Stomach smooth muscle (tissue), 2 donors: ENCODE results near the gene EGLN1.
"Not testable (repeated sequence)": the region's sequence is repeated elsewhere in the genome, so short reads cannot be mapped to it uniquely, and the experiment has no call there.

ENCODE experiments used
- H3K27ac ChIP-seq: one replicate; pipeline ENCODE4 v1.7.0; 2013; ENCODE audit warnings: mild to moderate bottlenecking, low read length, inconsistent platforms
- H3K27me3 ChIP-seq, 2 donors: one replicate each; pipeline ENCODE4 v1.7.0; 2013; ENCODE audit warnings: low read length in 2 of 2; ENCODE audit not compliant: insufficient read depth in 2 of 2, control insufficient read depth in 1 of 2
- H3K36me3 ChIP-seq, 2 donors: one replicate each; pipeline ENCODE4 v1.7.0; 2013; ENCODE audit warnings: low read length in 2 of 2; ENCODE audit not compliant: control insufficient read depth in 2 of 2, insufficient read depth in 2 of 2
- H3K4me1 ChIP-seq: one replicate; pipeline ENCODE4 v1.7.0; 2013; ENCODE audit warnings: low read length; ENCODE audit not compliant: control insufficient read depth, insufficient read depth
- H3K4me3 ChIP-seq, 2 donors: one replicate each; pipeline ENCODE4 v1.7.0; 2013; ENCODE audit warnings: low read length in 2 of 2
- H3K9ac ChIP-seq, 2 donors: one replicate each; pipeline ENCODE4 v1.7.0; 2013; ENCODE audit warnings: low read length in 2 of 2, mild to moderate bottlenecking in 1 of 2
- H3K9me3 ChIP-seq, 2 donors: one replicate each; pipeline ENCODE4 v1.7.0; 2013; ENCODE audit warnings: low read length in 2 of 2; ENCODE audit not compliant: control insufficient read depth in 2 of 2
- donor health status: healthy.
- donor health status: Pancreatic carcinoma.

The EGLN1 gene

GRCh38 chr1:231421971-231422797 lies at the start of gene EGLN1:
TSS of gene EGLN1 (minus strand) at chr1:231422287. CDS start at chr1:231421888, 399 bp downstream.
- Histone ChIP-seq H3K4me1 (no peaks in the 10 kb centered on the region), H3K36me3 (no peaks in the 10 kb centered on the region), H3K4me3 (peak within 1 kb of the TSS; percentile 87 to 95), H3K27ac (peak within 1 kb of the TSS; percentile 87), H3K9ac (peak within 1 kb of the TSS; percentile 87 to 93), H3K9me3 (no peaks in the 10 kb centered on the region), H3K27me3 (no peaks in the 10 kb centered on the region)

- not testable (repeated sequence) for H3K9ac ChIP-seq, H3K9me3 ChIP-seq, H3K4me3 ChIP-seq, H3K27ac ChIP-seq, H3K4me1 ChIP-seq, H3K36me3 ChIP-seq, H3K27me3 ChIP-seq
Measured at GRCh38 chr1:231471500-231471899, 49.4 kb upstream of the EGLN1 start.

GRCh38 chr1:231471027-231471426 lies 48.9 kb upstream of the EGLN1 start:
- H3K9me3 ChIP-seq, H3K4me3 ChIP-seq, H3K4me1 ChIP-seq, H3K36me3 ChIP-seq, H3K27me3 ChIP-seq, H3K27ac ChIP-seq, H3K9ac ChIP-seq: not testable (repeated sequence)

- Histone ChIP-seq H3K27me3 (no peaks in the 10 kb centered on the region), H3K9ac (no peak overlapping the region), H3K36me3 (no peaks in the 10 kb centered on the region), H3K4me1 (no peaks in the 10 kb centered on the region), H3K27ac (no peak overlapping the region), H3K9me3 (no peaks in the 10 kb centered on the region), H3K4me3 (no peak overlapping the region)
Measured at GRCh38 chr1:231467986-231468385, 45.9 kb upstream of the EGLN1 start.

GRCh38 chr1:231465051-231465450 lies 43.0 kb upstream of the EGLN1 start:
- Histone ChIP-seq H3K9ac (no peak overlapping the region), H3K4me3 (no peak overlapping the region), H3K4me1 (no peaks in the 10 kb centered on the region), H3K9me3 (no peaks in the 10 kb centered on the region), H3K27ac (no peak overlapping the region), H3K36me3 (no peaks in the 10 kb centered on the region), H3K27me3 (no peaks in the 10 kb centered on the region)

GRCh38 chr1:231463541-231463940 lies 41.5 kb upstream of the EGLN1 start:
- Histone ChIP-seq H3K9me3 (no peaks in the 10 kb centered on the region), H3K27me3 (no peaks in the 10 kb centered on the region), H3K9ac (no peak overlapping the region), H3K4me1 (no peaks in the 10 kb centered on the region), H3K4me3 (no peak overlapping the region), H3K36me3 (no peaks in the 10 kb centered on the region), H3K27ac (no peak overlapping the region)

GRCh38 chr1:231460614-231461013 lies 38.5 kb upstream of the EGLN1 start:
- H3K4me3 ChIP-seq = no peak overlapping the region

GRCh38 chr1:231459438-231459837 lies 37.4 kb upstream of the EGLN1 start:
- not testable (repeated sequence) for H3K9ac ChIP-seq, H3K4me3 ChIP-seq, H3K27me3 ChIP-seq, H3K36me3 ChIP-seq, H3K4me1 ChIP-seq, H3K9me3 ChIP-seq, H3K27ac ChIP-seq

More at GRCh38 chr1:231460614-231461013, 38.5 kb upstream of the EGLN1 start:
- Histone ChIP-seq H3K4me1 (no peaks in the 10 kb centered on the region), H3K27ac (no peak overlapping the region), H3K36me3 (no peaks in the 10 kb centered on the region), H3K27me3 (peaks cover 0 to 3% of the 10 kb centered on the region in 2 donors), H3K9me3 (peaks cover 0 to 3% of the 10 kb centered on the region in 2 donors), H3K9ac (no peak overlapping the region)

GRCh38 chr1:231457956-231458355 lies 35.9 kb upstream of the EGLN1 start:
- H3K27ac ChIP-seq, H3K9ac ChIP-seq: not testable (repeated sequence)

GRCh38 chr1:231454133-231454532 lies 32.0 kb upstream of the EGLN1 start:
- H3K9me3 ChIP-seq, H3K9ac ChIP-seq, H3K36me3 ChIP-seq, H3K4me3 ChIP-seq, H3K4me1 ChIP-seq, H3K27ac ChIP-seq, H3K27me3 ChIP-seq: not testable (repeated sequence)

More at GRCh38 chr1:231457956-231458355, 35.9 kb upstream of the EGLN1 start:
- not testable (repeated sequence) for H3K9me3 ChIP-seq, H3K4me1 ChIP-seq, H3K27me3 ChIP-seq, H3K4me3 ChIP-seq, H3K36me3 ChIP-seq

- H3K27me3 ChIP-seq = no peaks in the 10 kb centered on the region
- H3K27ac ChIP-seq = no peak overlapping the region
- no peaks in the 10 kb centered on the region for H3K36me3 ChIP-seq
- peaks cover 0 to 2% of the 10 kb centered on the region in 2 donors for H3K9me3 ChIP-seq
- no peak overlapping the region for H3K9ac ChIP-seq
- H3K4me3 ChIP-seq = no peak overlapping the region
- no peaks in the 10 kb centered on the region for H3K4me1 ChIP-seq
Measured at GRCh38 chr1:231446138-231446537, 24.1 kb upstream of the EGLN1 start.
